ENCODE measurements around the gene BTBD19. TPM values are rescaled to one million over a fixed set of nuclear protein-coding genes. Genes with fewer than 3 reads are reported as not detected.
"Not testable (repeated sequence)": the region's sequence is repeated elsewhere in the genome, so short reads cannot be mapped to it uniquely, and the experiment has no call there.

The BTBD19 gene
- polyA plus RNA-seq, 4 donors, result 10.0 to 11.4 (median 10.6) TPM

DNA sequence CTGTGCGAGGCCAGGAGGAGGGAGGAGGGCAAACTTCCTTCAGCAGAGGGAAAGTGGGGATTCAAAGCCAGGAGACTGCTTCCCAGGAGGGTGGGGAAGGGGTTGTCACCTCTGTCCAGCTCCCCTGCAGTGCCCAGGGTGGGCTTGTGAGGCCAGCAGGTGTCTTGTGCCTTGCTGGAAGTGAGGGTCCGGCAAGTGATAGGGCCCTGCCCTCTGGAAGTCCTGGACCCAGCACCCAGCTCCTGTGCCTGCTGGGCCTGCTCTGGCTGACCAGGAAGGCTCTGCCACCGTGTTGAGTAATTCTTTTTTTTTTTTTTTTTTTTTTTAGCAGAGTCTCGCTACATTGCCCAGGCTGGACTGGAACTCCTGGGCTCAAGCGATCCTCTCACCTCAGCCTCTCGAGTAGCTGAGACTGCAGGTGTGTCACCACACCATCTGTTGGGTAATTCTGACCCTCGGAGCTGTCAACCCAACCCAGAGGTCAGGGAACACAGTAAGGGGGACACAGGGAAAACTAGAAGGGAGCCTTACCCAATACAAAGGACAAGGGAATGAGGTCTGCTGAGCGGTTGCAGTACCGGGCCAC, 21.4 kb upstream of the BTBD19 start:
- DNase-seq (ENCODE audit: low read depth in 4 of 4, low spot score in 3 of 4), result no peak

DNA sequence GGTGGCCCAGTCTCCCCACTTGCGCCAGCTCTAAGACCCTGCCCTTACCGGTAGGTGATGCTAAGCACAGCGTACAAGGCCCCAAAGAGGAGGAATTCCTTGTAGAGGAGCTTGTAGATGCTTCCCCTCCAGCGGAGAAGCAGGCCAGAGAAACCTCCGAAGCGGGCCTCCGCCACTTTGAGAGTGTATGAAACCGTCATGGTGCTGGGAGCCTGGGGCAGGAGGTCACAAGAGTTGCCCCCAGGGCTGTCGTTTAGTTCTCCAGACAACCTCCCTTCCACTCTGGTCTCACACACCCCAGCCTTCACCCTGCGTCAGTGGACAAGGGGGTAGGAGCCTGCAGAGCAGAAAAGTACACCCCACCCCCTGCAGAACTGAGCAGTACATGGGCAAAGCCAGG, 20.8 kb upstream of the BTBD19 start:
- DNase-seq (ENCODE audit: low read depth in 4 of 4, low spot score in 3 of 4), result no peak

DNA sequence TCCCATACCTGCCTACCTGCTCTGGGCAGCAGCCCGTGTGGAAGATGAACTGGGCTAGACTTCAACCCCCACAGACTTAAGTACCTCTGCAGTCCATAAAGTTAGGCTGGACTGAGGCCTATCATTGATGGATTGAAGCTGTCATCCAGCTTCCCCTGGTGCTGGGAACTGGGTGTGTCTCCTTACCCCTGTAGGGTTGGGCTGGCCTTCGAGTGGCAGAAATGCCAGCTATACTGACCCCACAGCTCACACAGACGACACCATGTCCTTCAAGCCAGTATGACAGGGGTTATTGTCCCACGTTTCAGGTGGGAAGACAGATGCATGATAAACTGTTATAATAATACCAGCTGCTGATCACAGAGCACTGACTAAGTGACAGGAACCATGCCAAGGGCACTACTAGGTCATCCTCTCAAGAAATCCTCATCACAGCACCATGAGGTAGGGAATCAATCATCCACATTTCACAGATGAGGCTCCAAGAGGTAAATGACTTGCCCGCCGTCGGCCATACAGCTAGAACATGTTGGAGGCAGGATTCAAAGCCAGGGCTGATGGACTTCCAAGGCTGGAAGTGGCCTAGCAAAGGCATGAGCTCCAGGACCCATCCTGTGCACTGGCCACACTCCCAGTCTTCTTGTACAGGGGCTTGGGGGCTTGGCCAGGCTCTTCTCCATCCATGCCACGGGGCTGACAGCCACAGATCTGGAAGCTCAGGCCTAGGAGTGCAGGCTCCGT, 20.0 kb upstream of the BTBD19 start, which contains the start of gene BEST4:
Gene BEST4, minus strand, starts transcription at position 51 of the 741 bp plus-strand sequence. CDS start 465 bp downstream, outside the sequence.
- DNase-seq (ENCODE audit: low read depth in 4 of 4, low spot score in 3 of 4), result no peak

DNA sequence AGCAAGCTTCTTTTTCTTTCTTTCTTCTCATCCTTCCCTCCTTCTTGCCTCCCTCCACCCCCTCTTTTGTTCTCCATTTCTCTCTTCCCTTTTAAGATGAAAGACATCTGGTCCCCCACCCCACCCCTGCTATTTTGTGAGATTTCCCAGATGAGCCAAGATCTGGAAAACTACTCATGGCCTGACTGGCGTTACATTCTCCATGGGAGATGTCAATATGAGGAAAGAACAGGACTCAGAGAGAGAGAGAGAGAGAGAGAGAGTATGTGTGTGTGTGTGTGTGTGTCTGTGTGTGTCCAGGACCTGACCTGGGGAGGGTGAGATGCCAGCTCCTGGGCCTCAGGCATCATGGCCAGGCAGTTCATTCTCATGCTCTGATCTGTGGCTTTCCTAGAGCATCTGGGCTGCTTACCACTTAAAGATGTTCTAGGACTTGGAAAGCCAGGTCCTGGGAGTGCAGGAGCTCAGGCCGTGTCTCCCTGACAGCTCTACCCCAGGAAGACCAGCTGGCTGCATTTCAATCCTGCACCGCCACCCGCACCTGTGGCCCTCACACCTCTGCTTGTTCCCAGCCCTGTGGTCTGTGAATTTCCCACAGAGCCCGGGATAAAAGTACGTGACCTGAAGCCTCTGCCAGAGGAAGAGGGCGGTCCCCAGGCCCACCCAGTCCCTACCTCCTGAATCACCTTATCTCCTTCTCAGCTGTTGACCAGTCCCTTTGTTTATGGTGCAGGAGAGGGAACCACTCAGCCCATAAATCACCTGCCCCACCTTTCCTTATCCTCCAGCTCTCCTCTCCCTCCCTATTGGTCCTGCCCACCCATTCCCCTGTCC, 17.1 kb upstream of the BTBD19 start:
- DNase-seq (ENCODE audit: low read depth in 4 of 4, low spot score in 3 of 4), result no peak

DNA sequence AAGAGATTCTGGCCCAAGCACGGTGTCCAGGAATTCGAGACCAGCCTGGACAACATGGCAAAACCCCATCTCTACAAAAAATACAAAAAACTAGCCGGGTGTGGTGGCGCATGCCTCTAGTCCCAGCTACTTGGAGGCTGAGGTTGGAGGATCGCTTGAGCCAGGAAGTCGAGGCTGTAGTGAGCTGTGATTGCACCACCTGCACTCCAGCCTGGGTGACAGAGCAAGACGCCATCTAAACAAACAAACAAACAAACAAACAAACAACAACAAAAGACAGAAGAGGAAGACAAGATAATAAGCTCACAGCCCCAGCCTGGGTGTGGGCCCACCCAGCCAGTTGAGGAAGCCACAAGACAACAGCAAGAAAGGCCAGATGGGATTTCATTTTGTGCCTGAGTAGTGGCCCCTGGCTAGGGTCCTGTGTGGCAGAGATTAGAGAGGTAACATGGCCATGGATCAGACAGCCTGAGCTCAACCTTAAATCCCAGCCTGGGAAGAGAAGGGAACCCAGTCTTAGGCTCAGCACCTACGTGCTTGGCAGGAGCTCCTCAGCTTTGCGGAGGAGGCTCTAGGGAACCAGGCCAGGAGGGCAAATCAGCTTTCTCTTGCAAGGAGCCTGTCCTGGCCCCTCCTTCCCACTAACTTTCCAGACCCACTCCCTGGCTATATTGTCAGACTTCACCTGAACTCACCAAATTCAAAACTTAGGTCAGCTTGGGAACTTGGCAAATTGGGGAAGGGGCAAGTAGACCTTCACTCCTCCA, 15.4 kb upstream of the BTBD19 start:
- no peak for DNase-seq (ENCODE audit: low read depth in 4 of 4, low spot score in 3 of 4)

DNA sequence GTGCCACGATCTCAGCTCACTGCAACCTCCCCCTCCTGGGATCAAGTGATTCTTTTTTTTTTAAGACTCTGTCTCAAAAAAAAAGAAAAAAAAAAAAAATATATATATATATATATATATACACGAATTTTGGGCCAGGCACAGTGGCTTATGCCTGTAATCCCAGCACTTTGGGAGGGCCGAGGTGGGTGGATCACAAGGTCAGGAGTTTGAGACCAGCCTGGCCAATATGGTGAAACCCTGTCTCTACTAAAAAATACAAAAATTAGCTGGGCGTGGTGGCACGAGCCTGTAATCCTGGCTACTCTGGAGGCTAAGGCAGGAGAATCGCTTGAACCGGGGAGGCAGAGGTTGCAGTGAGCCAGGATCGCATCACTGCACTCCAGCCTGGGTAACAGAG, 10.4 kb upstream of the BTBD19 start:
- not testable (repeated sequence) for DNase-seq (ENCODE audit: low read depth in 4 of 4, low spot score in 3 of 4)

DNA sequence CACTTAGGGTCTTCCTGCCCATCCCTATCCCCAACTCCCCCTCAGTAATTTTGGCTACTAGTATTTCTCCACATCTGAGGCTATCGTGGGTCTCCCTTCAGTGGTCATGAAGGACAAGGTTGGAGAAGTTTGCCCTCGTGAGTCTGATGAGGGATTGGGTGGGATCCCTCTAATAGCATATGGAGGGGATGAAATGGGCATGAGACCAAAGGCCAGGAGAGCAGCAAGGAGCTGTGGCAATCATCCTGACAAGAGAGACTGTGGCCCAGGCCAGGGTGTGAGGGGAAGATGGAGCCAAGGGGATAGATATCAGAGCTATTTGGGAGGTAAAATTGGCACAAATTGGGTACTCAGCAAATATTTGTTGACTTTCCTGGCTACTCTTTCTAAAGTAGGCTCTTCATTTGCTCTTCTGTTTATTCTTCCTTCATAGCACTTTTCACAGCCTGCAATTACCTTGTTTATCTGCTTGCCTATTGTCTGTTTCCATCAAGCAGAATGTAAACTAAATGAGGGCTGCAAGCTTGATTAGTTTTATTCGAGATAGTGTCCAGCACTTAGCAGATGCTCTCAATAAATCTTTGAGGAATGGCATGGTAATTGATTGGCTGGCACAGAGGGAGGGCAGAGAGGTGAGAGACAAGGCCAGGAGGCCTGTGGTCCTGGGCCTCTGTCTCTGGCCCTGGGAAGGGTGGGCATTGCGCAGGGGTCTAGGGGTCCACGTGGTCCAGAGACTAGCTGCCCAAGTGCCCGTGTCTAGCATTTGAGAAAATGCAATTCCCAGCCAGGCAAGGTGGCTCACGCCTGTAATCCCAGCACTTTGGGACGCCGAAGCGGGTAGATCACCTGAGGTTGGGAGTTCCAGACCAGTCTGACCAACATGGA, 9.6 kb upstream of the BTBD19 start:
- DNase-seq (ENCODE audit: low read depth in 4 of 4, low spot score in 3 of 4), result no peak

DNA sequence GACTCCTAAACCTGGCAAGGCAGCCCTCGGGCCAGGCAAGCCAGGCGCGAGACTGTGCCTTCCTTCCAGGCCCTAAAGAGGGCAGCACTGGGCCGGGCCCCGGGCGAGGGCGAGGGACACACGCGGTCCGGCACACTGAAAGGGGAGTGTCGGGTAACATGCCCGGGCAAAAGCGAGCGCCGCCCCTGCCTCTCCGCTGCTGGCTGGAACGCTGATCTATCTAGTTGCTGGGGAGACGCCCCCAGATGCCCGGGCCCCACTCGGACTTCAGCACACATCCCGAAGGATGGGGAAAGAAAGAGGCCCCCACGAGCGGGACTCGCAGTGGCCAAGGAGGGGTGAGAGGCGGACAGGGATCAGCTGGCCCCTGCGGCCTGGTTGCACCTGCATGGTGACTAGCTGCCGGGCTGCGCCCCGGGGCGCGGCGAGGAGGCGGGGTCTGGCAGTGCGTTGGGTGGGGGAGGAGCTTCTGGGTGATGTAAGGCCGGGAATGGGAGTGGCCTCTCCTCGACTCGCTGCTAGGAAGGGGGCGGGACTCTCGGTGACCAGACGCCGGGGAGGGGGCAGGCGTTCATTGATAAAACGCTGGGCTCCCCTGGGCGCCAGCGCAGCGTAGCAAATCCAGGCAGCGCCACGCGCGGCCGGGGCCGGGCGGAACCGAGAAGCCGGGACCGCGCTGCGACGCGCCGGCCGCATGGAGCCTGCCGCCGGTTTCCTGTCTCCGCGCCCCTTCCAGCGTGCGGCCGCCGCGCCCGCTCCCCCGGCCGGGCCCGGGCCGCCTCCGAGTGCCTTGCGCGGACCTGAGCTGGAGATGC, 8.3 kb upstream of the BTBD19 start, which contains the start of gene PLK3:
Gene PLK3, plus strand, starts transcription at position 608 of the 815 bp plus-strand sequence. Its CDS starts 87 bp downstream, at position 695.
- peak; percentile 94 to 97 (median 95) for DNase-seq (ENCODE audit: low read depth in 4 of 4, low spot score in 3 of 4)

DNA sequence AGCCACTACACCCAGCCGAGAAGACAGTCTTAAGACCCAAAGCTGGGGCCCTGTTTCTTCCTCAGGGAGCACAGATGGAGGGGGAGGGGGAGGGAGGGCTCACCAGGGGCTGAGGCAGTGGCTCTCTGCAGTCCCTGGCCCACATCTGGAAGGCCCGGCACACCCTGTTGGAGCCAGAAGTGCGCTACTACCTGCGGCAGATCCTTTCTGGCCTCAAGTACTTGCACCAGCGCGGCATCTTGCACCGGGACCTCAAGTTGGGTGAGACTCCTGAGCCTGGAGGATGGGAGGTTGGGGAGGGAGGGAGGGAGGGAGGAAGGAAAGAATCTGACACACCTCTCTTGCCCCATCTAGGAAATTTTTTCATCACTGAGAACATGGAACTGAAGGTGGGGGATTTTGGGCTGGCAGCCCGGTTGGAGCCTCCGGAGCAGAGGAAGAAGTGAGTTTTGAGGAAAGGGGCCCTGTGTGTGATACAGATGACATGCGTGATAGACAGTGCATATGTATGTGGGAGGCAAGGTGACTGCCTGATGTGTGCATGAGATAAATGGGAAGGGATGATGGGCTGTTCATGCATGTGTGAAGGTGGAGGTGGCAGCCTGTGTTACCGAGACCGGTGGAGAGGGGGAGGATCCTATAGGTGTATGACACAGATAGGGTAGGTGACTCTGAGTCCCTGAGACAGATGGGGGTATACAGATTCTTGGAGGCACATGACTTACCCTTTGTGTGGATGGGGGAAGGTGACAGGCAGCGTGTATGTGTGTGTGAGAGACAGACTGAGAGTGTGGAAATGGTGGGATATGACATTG, 6.6 kb upstream of the BTBD19 start:
- DNase-seq (ENCODE audit: low read depth in 4 of 4, low spot score in 3 of 4), result no peak

DNA sequence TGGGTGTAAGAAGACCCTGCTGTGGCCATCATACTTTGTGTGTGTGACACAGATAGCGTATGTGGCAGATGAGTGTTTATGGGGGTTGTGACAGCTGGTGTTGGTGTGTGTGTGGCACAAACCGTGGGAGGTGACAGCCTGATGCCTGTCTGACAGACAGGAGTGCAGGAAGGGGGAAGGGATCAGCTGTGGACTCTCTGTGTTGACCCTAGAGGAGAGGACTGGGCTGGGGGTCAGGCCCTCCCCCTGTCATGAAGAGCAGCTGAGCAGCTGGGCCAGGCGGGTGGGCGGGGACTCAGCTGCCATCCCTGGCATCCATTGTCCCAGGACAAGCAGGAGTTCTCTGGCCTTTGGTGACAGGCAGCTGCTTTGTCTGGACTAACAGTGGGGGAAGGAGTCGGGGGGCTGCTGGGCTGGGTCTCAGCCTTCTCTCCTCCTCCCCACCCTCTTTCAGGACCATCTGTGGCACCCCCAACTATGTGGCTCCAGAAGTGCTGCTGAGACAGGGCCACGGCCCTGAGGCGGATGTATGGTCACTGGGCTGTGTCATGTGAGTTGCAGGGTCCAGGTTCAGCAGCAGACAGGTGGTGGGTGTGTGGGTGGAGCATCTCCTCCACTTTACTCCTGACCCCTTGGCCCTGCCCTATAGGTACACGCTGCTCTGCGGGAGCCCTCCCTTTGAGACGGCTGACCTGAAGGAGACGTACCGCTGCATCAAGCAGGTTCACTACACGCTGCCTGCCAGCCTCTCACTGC, 5.8 kb upstream of the BTBD19 start:
- DNase-seq (ENCODE audit: low read depth in 4 of 4, low spot score in 3 of 4), result no peak

DNA sequence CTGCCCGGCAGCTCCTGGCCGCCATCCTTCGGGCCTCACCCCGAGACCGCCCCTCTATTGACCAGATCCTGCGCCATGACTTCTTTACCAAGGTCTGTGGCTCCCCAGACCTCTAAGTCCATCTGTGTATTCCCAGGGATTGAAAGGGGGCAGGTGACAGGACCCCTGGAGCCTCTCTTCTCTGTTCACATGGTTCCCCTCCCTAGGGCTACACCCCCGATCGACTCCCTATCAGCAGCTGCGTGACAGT, 5.3 kb upstream of the BTBD19 start:
- no peak for DNase-seq (ENCODE audit: low read depth in 4 of 4, low spot score in 3 of 4)

DNA sequence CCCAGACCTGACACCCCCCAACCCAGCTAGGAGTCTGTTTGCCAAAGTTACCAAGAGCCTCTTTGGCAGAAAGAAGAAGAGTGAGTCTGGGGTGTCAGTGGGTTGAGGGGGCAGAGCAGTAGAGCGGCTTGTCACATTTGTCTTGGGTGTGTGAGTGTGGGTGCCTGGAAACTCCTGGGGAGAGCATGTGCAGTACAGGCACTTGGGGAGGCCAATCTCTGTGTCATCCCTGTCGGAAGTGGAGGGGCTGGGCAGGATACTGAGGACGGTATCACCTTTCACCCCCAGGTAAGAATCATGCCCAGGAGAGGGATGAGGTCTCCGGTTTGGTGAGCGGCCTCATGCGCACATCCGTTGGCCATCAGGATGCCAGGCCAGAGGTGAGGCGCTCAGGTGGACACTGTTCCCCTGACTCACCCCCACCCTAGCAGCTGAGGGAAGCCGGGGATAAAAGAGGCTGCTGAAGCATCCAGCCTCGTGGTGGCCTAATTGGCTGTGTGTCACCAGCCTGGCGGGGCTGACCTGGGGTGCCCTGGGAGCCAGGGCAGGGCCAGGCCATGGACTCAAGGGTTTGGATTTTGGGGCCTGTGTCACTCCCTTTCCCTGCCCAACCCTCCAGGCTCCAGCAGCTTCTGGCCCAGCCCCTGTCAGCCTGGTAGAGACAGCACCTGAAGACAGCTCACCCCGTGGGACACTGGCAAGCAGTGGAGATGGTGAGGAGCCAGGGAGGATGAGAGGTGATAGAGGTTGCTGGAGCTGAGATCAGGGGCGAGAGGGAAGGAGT, 4.8 kb upstream of the BTBD19 start:
- no peak for DNase-seq (ENCODE audit: low read depth in 4 of 4, low spot score in 3 of 4)

DNA sequence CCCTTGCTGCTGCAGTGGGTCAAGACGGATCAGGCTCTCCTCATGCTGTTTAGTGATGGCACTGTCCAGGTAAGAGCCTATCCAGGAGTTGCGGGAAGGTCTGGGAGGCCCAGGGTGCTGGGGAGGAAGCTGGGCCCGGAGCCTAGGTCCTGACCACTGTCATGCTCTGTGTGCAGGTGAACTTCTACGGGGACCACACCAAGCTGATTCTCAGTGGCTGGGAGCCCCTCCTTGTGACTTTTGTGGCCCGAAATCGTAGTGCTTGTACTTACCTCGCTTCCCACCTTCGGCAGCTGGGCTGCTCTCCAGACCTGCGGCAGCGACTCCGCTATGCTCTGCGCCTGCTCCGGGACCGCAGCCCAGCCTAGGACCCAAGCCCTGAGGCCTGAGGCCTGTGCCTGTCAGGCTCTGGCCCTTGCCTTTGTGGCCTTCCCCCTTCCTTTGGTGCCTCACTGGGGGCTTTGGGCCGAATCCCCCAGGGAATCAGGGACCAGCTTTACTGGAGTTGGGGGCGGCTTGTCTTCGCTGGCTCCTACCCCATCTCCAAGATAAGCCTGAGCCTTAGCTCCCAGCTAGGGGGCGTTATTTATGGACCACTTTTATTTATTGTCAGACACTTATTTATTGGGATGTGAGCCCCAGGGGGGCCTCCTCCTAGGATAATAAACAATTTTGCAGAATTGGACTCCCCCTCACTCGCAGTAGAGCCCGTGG, 2.9 kb upstream of the BTBD19 start:
- DNase-seq (ENCODE audit: low read depth in 4 of 4, low spot score in 3 of 4), result no peak

DNA sequence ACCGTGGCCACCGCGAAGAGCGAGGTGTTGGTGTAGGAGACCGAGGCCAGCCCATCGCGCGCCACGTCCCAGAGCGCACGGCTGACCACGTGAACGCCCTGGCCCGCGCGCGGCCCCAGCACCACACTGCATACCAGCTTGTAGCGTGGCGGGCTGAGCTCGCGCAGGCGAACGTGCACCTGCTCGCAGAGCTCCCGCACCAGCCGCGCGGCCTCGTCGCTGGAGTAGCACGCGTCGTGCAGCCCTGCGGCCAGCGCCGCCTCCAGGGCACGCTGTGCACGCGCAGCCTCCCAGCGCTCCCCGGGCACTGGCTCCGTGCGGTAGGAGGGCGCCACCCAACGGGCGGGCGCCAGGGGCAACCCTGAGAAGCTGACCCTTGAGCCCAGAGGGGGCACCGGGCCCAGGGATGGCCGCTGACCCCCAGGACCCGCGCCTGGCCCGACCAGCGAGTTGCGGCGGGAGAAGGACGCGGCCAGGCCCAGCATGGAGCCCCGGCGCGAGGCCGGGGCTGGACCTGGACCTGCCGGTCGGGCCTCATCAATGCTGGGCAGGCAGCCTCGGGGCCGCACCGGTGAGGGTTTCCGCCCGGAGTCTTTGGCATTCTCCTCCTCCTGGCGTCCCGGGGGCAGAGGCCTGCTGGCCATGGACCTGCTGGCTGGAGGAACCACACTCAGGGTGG, 2.2 kb upstream of the BTBD19 start:
- no peak for DNase-seq (ENCODE audit: low read depth in 4 of 4, low spot score in 3 of 4)

DNA sequence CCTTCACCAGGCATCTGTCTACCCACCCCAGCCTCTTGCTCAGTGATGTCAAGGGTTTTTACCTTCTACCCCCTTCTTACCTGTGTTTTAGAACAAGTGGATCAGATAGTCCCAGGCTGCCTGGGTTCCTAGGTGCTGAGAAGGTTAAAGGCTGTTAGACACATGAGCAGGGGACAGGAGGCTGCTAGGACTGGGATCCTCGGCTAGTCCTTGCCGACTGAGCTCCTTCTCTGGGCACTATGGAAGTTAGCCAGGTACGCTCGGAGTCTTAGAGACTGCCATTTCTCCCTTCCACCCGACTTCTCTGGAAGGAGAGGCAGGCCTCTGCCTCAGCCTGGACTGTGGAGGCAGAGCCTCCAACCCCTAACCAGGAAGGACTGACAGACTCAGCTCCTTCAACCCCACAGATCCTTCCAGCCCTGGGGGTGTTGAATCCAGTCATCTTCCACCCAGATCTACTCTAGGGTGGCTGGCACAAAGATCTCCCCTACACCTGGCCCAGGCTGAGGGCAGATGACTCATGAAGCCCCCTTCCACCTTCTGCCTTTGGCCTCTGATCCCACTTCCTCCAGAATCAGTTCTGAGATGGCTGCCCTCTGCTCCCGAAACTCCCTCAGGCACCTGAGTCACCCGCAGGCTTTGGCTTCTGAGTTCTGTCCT, 1.5 kb upstream of the BTBD19 start, which contains the start of gene DYNLT4:
Gene DYNLT4, minus strand, starts transcription at position 648 of the 660 bp plus-strand sequence. CDS start 683 bp downstream, outside the sequence.
- DNase-seq (ENCODE audit: low read depth in 4 of 4, low spot score in 3 of 4), result no peak
